SK-N-SH treated with all-trans-retinoic acid at 6 μM for 48 hours (cell line): ENCODE measurements around the gene SLC6A3.

Experiments
- ATAC-seq: fragments of 200-7000 bp; cut with Tn5 transposase; 3 replicates; pipeline ENCODE4 v1.9.1; 2020; ENCODE audit warnings: mild to moderate bottlenecking, moderate library complexity
- ARNTL ChIP-seq: fragments of 450-650 bp; formaldehyde crosslinking; IDR thresholded peaks from 2 replicates; pipeline ENCODE4 v1.5.0; 2020; ENCODE audit warnings: low read depth, mild to moderate bottlenecking, moderate library complexity, borderline replicate concordance
- BACH2 ChIP-seq: fragments of 250-450 bp; sonication (Bioruptor Pico); IDR thresholded peaks from 2 replicates; pipeline ENCODE4 v1.9.0; 2021; ENCODE audit warnings: mild to moderate bottlenecking, borderline replicate concordance
- CREB5 ChIP-seq: fragments of 250-450 bp; sonication (Bioruptor Pico); IDR thresholded peaks from 2 replicates; pipeline ENCODE4 v1.5.1; 2020; ENCODE audit warnings: low read depth, mild to moderate bottlenecking, moderate library complexity
- ESRRG ChIP-seq: fragments of 250-450 bp; sonication (Bioruptor Pico); IDR thresholded peaks from 2 replicates; pipeline ENCODE4 v1.6.1; 2021; ENCODE audit warnings: mild to moderate bottlenecking
- GLIS3 ChIP-seq: fragments of 250-450 bp; sonication (Bioruptor Pico); IDR thresholded peaks from 2 replicates; pipeline ENCODE4 v1.5.0; 2020; ENCODE audit warnings: mild to moderate bottlenecking, moderate library complexity
- ISL1 ChIP-seq: fragments of 250-450 bp; sonication (Bioruptor Pico); IDR thresholded peaks from 2 replicates; pipeline ENCODE4 v2.1.2; 2022; ENCODE audit warnings: mild to moderate bottlenecking, moderate library complexity
- OSR1 ChIP-seq: fragments of 250-450 bp; sonication (Bioruptor Pico); IDR thresholded peaks from 2 replicates; pipeline ENCODE4 v1.8.0; 2022; ENCODE audit warnings: moderate library complexity, mild to moderate bottlenecking, inconsistent platforms
- PPARA ChIP-seq: fragments of 250-450 bp; sonication (Bioruptor Pico); IDR thresholded peaks from 2 replicates; pipeline ENCODE4 v1.5.0; 2020; ENCODE audit warnings: mild to moderate bottlenecking, borderline replicate concordance
- RARB ChIP-seq: fragments of 250-450 bp; sonication (Bioruptor Pico); IDR thresholded peaks from 2 replicates; pipeline ENCODE4 v1.8.0; 2021; ENCODE audit warnings: mild to moderate bottlenecking, moderate library complexity
- SNAI2 ChIP-seq: fragments of 250-450 bp; sonication (Bioruptor Pico); IDR thresholded peaks from 2 replicates; pipeline ENCODE4 v1.5.0; 2020; ENCODE audit warnings: mild to moderate bottlenecking, moderate library complexity
- TCF4 ChIP-seq: fragments of 250-450 bp; sonication (Bioruptor Pico); IDR thresholded peaks from 2 replicates; pipeline ENCODE4 v1.8.0; 2021; ENCODE audit warnings: mild to moderate bottlenecking, moderate library complexity, borderline replicate concordance
- TSHZ2 ChIP-seq: fragments of 250-450 bp; sonication (Bioruptor Pico); IDR thresholded peaks from 2 replicates; pipeline ENCODE4 v1.5.0; 2020; ENCODE audit warnings: mild to moderate bottlenecking, moderate library complexity
- ZC3H10 ChIP-seq: fragments of 250-450 bp; sonication (Bioruptor Pico); IDR thresholded peaks from 2 replicates; pipeline ENCODE4 v1.5.1; 2021; ENCODE audit warnings: mild to moderate bottlenecking, moderate library complexity
- ZFP3 ChIP-seq: fragments of 250-450 bp; sonication (Bioruptor Pico); IDR thresholded peaks from 2 replicates; pipeline ENCODE4 v1.5.0; 2020; ENCODE audit warnings: mild to moderate bottlenecking, moderate library complexity
- ZNF70 ChIP-seq: fragments of 450-650 bp; formaldehyde crosslinking; IDR thresholded peaks from 2 replicates; pipeline ENCODE4 v1.5.0; 2020; ENCODE audit warnings: mild to moderate bottlenecking, moderate library complexity
- TF ChIP-seq, protein P1 (sequence below): fragments of 250-450 bp; sonication (Bioruptor Pico); IDR thresholded peaks from 2 replicates; pipeline ENCODE4 v1.8.0; 2020; ENCODE audit warnings: mild to moderate bottlenecking, moderate library complexity, borderline replicate concordance
- TF ChIP-seq, protein P2 (sequence below): fragments of 250-450 bp; sonication (Bioruptor Pico); IDR thresholded peaks from 2 replicates; pipeline ENCODE4 v1.5.1; 2021; ENCODE audit warnings: mild to moderate bottlenecking, moderate library complexity
- TF ChIP-seq, protein P3 (sequence below): fragments of 250-450 bp; sonication (Bioruptor Pico); IDR thresholded peaks from 2 replicates; pipeline ENCODE4 v1.8.0; 2021; ENCODE audit warnings: low read depth, mild to moderate bottlenecking, moderate library complexity, borderline replicate concordance

SLC6A3 gene

GRCh38 chr5:1418238-1418920, 26.9 kb downstream of the SLC6A3 start (continued):
- TF ChIP-seq OSR1 (CRISPR knock-in tag) (no peak), RARB (CRISPR knock-in tag) (no peak), CREB5 (no peak), ZNF70 (CRISPR knock-in tag) (no peak), GLIS3 (CRISPR knock-in tag) (no peak), ISL1 (CRISPR knock-in tag) (no peak), TSHZ2 (CRISPR knock-in tag) (no peak), TCF4 (CRISPR knock-in tag) (no peak)
- TF ChIP-seq, all 23 proteins: peak for 0

DNA sequence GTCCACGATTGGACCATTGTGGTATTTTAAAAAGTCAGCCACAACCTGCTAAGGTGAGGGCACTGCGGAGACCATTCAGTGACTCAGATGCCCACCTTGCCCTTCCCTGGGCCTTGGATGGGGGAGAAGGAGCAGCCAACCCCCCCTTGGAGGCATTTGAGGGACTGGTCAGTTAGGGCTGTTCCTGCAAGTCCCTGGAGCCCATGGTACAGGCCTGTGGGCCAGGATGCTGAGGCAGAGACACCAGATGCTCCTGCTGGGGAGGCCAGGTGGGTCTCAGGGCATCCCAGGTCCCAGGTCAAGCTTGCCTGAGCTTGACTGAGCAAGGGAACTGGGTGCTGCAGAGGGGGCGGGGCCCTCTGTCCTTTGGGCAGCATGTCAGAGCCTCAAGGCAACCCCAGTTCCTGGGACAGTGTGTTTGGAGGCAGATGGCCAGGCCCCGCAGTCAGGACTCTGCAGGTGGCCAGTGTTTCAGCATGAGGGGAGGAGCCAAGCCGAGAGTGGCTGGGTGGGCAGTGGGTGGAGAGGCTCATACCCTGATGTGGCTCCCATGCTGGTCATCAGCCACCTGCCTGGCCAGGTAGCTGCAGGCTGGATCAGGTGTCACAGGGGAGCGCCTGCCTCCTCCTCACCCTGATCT, 27.5 kb downstream of the SLC6A3 start:
- ATAC-seq, result no peak
- TF ChIP-seq ZC3H10 (CRISPR knock-in tag) (no peak), ESRRG (CRISPR knock-in tag) (no peak), TSHZ2 (CRISPR knock-in tag) (no peak), PPARA (CRISPR knock-in tag) (no peak), SNAI2 (no peak), ZNF70 (CRISPR knock-in tag) (no peak), CREB5 (no peak), RARB (CRISPR knock-in tag) (no peak), ZFP3 (CRISPR knock-in tag) (no peak)
- TF ChIP-seq, protein P1, sequence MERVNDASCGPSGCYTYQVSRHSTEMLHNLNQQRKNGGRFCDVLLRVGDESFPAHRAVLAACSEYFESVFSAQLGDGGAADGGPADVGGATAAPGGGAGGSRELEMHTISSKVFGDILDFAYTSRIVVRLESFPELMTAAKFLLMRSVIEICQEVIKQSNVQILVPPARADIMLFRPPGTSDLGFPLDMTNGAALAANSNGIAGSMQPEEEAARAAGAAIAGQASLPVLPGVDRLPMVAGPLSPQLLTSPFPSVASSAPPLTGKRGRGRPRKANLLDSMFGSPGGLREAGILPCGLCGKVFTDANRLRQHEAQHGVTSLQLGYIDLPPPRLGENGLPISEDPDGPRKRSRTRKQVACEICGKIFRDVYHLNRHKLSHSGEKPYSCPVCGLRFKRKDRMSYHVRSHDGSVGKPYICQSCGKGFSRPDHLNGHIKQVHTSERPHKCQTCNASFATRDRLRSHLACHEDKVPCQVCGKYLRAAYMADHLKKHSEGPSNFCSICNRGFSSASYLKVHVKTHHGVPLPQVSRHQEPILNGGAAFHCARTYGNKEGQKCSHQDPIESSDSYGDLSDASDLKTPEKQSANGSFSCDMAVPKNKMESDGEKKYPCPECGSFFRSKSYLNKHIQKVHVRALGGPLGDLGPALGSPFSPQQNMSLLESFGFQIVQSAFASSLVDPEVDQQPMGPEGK (CRISPR knock-in tag), result no peak
- TF ChIP-seq, protein P2, sequence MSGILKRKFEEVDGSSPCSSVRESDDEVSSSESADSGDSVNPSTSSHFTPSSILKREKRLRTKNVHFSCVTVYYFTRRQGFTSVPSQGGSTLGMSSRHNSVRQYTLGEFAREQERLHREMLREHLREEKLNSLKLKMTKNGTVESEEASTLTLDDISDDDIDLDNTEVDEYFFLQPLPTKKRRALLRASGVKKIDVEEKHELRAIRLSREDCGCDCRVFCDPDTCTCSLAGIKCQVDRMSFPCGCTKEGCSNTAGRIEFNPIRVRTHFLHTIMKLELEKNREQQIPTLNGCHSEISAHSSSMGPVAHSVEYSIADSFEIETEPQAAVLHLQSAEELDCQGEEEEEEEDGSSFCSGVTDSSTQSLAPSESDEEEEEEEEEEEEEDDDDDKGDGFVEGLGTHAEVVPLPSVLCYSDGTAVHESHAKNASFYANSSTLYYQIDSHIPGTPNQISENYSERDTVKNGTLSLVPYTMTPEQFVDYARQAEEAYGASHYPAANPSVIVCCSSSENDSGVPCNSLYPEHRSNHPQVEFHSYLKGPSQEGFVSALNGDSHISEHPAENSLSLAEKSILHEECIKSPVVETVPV (CRISPR knock-in tag), result no peak

- ATAC-seq, result no peak
- no peak for TF ChIP-seq BACH2
- no peak for TF ChIP-seq OSR1 (CRISPR knock-in tag)
- TF ChIP-seq, protein P3, sequence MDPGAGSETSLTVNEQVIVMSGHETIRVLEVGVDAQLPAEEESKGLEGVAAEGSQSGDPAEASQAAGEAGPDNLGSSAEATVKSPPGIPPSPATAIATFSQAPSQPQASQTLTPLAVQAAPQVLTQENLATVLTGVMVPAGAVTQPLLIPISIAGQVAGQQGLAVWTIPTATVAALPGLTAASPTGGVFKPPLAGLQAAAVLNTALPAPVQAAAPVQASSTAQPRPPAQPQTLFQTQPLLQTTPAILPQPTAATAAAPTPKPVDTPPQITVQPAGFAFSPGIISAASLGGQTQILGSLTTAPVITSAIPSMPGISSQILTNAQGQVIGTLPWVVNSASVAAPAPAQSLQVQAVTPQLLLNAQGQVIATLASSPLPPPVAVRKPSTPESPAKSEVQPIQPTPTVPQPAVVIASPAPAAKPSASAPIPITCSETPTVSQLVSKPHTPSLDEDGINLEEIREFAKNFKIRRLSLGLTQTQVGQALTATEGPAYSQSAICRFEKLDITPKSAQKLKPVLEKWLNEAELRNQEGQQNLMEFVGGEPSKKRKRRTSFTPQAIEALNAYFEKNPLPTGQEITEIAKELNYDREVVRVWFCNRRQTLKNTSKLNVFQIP (CRISPR knock-in tag), result no peak
- TF ChIP-seq RARB (CRISPR knock-in tag), result no peak
- TF ChIP-seq ARNTL, result no peak
- no peak for TF ChIP-seq TSHZ2 (CRISPR knock-in tag)
- TF ChIP-seq GLIS3 (CRISPR knock-in tag), result no peak
Measured at GRCh38 chr5:1416856-1417469, 28.3 kb downstream of the SLC6A3 start.
